ENCODE data around the gene PELI2.
A peak's percentile ranks its signal among the peaks of the same experiment; 100 is the strongest.

PELI2 gene

GRCh38 chr14:56268039-56268438 is 149.8 kb downstream of the PELI2 start:
- DNase-seq: no peak

- DNase-seq: no peak
These were observed 150.5 kb downstream of the PELI2 start for GRCh38 chr14:56268673-56269072.

- DNase-seq: no peak
These were observed 152.7 kb downstream of the PELI2 start for GRCh38 chr14:56270921-56271320.

GRCh38 chr14:56271970-56272369 is 153.8 kb downstream of the PELI2 start:
- DNase-seq: no peak

GRCh38 chr14:56273155-56273554 is 154.9 kb downstream of the PELI2 start:
- DNase-seq: no peak

- DNase-seq: no peak
These were observed 155.7 kb downstream of the PELI2 start for GRCh38 chr14:56273951-56274350.

- DNase-seq: no peak
These were observed 156.3 kb downstream of the PELI2 start for GRCh38 chr14:56274556-56274955.

- no peak for DNase-seq
These were observed 157.9 kb downstream of the PELI2 start for GRCh38 chr14:56276108-56276507.

GRCh38 chr14:56278383-56278782 is 160.2 kb downstream of the PELI2 start:
- DNase-seq: no peak

GRCh38 chr14:56280843-56281242 is 162.6 kb downstream of the PELI2 start:
- DNase-seq: no peak

GRCh38 chr14:56282179-56282578 is 164.0 kb downstream of the PELI2 start:
- no peak for DNase-seq

GRCh38 chr14:56284641-56285040 is 166.4 kb downstream of the PELI2 start:
- no peak for DNase-seq

GRCh38 chr14:56289155-56289554 is 170.9 kb downstream of the PELI2 start:
- DNase-seq: no peak

- DNase-seq: no peak
These were observed 172.0 kb downstream of the PELI2 start for GRCh38 chr14:56290195-56290594.

- DNase-seq: no peak
These were observed 174.8 kb downstream of the PELI2 start for GRCh38 chr14:56292970-56293369.

GRCh38 chr14:56293506-56293905 is 175.3 kb downstream of the PELI2 start:
- no peak for DNase-seq

GRCh38 chr14:56294128-56294527 is 175.9 kb downstream of the PELI2 start:
- DNase-seq: peak; percentile 30

- no peak for DNase-seq
These were observed 177.5 kb downstream of the PELI2 start for GRCh38 chr14:56295743-56296142.

- DNase-seq: no peak
These were observed 179.2 kb downstream of the PELI2 start for GRCh38 chr14:56297449-56297848.

- DNase-seq: no peak
These were observed 181.2 kb downstream of the PELI2 start for GRCh38 chr14:56299306-56299984.

- DNase-seq: no peak
These were observed 182.3 kb downstream of the PELI2 start for GRCh38 chr14:56300495-56300894.

- no peak for DNase-seq
These were observed 186.2 kb downstream of the PELI2 start for GRCh38 chr14:56304456-56304855.

GRCh38 chr14:56309198-56309597 is 191.0 kb downstream of the PELI2 start:
- DNase-seq: no peak

GRCh38 chr14:56310643-56311042 is 192.4 kb downstream of the PELI2 start:
- no peak for DNase-seq

GRCh38 chr14:56313789-56314188 is 195.6 kb downstream of the PELI2 start:
- no peak for DNase-seq

All from activated CD4-positive, alpha-beta T cell treated with anti-CD3 and anti-CD28 coated beads for 48 hours (primary cell).